ENCODE data around the gene ABCC1. TPM values are rescaled to one million over a fixed set of nuclear protein-coding genes. Genes with fewer than 3 reads are reported as not detected.
A peak's percentile ranks its signal among the peaks of the same experiment; 100 is the strongest.
"Not testable (repeated sequence)": the region's sequence is repeated elsewhere in the genome, so short reads cannot be mapped to it uniquely, and the experiment has no call there.

The ABCC1 gene
- total RNA-seq, 4 donors from 2014 or later = 19.3 to 43.7 (median 26.2) TPM

DNA sequence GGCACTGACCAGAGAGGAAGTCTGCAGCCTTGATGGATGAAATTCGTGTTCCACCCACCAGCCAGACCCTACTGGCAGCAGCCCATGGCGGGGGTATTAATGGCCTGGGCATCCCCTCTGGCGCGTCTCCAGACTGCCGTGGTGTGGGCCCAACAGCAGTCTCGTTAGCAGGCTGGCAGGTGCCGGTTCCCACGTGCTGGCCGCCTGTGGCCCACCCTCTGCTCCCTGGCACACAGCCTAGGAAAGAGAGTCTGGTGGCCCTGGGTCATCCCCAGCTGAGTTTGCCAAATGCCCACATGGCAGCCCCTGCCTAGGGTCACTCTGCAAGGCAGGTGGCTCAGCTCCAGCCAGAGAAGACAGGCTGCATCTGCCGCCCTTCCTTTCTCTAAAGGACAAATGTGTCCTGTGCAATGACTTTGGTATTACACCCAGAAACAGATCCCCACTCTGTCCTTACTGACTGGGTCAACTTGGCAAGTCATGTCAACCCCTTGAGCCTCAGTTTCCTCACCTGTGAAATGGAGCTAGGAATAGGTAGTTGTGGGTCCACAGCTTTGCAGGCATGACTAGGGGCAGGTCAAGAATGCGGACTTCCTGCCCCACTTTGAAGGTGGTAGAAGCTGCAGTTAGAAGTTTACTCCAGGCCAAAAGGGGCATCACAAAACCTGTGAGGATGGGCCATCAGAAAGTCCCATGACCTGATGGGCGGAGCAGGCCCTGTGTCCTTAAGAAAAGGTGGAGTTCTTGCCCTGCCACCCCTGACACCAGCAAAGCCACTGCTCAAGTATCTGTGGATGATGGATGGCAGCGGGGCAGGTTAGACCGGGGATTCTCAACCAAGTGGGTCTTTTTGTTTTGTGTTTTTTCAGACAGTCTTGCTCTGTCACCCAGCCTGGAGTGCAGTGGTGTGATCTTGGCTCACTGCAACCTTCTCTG lies 197.2 kb downstream of the ABCC1 start:
- in situ Hi-C loops (cut with MboI; ENCODE audit: low sequenced_read_pairs in 4 of 4) = no loop called here
- TF ChIP-seq, protein P1, sequence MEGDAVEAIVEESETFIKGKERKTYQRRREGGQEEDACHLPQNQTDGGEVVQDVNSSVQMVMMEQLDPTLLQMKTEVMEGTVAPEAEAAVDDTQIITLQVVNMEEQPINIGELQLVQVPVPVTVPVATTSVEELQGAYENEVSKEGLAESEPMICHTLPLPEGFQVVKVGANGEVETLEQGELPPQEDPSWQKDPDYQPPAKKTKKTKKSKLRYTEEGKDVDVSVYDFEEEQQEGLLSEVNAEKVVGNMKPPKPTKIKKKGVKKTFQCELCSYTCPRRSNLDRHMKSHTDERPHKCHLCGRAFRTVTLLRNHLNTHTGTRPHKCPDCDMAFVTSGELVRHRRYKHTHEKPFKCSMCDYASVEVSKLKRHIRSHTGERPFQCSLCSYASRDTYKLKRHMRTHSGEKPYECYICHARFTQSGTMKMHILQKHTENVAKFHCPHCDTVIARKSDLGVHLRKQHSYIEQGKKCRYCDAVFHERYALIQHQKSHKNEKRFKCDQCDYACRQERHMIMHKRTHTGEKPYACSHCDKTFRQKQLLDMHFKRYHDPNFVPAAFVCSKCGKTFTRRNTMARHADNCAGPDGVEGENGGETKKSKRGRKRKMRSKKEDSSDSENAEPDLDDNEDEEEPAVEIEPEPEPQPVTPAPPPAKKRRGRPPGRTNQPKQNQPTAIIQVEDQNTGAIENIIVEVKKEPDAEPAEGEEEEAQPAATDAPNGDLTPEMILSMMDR (IDR thresholded peaks at IDR 0.05 in 4 of 5, conservative IDR thresholded peaks at IDR 0.05 in 1 of 5) = no peak
- TF ChIP-seq POLR2A (IDR thresholded peaks at IDR 0.05) = no peak
- DNase-seq (no peak), ATAC-seq (no peak)
- Histone ChIP-seq H3K9me3 (no peaks in the 10 kb centered on the region), H3K4me1 (peaks cover 0 to 19% of the 10 kb centered on the region in 2 donors), H3K27me3 (no peaks in the 10 kb centered on the region), H3K27ac (no peak overlapping the region), H3K4me3 (no peak overlapping the region), H3K36me3 (peaks cover 0 to 10% of the 10 kb centered on the region in 2 donors)
- intact Hi-C loops (cut with DNase I; ENCODE audit: low total_unique reads) = no loop called here

DNA sequence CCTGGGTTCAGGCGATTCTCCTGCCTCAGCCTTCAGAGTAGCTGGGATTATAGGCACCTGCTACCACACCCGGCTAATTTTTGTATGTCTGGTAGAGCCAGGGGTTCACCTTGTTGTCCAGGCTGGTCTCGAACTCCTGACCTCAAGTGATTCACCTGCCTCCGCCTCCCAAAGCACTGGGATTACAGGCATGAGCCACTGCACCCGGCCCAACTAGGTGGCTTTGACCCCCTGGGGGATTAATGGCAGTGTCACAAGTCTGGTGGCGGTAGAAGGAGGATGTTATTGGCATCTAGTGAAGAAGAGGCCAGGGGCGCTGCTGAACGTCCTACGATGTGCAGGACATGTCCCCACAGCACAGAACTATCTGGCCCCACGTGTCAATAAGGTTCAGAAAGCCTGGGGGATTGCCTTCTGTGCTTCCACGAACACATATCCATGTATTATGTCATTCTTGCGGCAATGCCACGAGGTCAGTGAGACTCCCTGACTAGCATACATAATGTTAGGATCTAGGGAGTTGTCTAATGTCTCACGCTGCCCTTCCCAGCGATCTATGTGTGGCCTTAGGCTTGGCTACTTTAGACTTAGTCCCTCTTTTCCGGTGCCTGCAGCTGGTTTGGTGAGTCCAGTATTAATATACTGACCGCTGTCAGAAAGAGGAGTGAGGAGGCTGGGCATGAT lies 198.0 kb downstream of the ABCC1 start:
- H3K9me3 ChIP-seq = no peaks in the 10 kb centered on the region

DNA sequence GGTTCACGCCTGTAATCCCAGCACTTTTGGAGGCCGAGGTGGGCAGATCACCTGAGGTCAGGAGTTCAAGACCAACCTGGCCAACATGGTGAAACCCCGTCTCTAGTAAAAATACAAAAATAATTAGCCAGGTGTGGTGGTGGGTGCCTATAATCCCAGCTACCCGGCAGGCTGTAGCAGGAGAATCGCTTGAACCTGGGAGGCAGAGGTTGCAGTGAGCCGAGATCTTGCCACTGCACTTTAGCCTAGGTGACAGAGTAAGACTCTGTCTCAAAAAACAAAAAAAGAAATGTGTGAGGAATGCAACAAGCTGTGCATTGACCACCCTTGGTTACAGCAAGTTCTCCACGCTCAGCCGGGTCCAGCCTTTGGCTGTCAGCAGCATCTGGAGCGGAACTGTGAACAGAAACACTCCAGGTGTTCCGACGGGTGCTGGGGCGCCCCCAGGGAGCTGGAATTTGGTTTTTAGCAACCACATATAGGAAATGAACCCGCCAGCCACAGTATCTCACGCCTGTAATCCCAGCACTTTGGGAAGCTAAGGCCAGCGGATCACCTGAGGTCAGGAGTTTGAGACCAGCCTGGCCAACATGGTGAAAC lies 198.7 kb downstream of the ABCC1 start:
- H3K36me3 ChIP-seq; in situ Hi-C loops (cut with MboI; ENCODE audit: low sequenced_read_pairs in 4 of 4); DNase-seq; ATAC-seq; H3K9me3 ChIP-seq; H3K27me3 ChIP-seq; H3K4me3 ChIP-seq; intact Hi-C loops (cut with DNase I; ENCODE audit: low total_unique reads); H3K27ac ChIP-seq: not testable (repeated sequence)
- H3K4me1 ChIP-seq = peaks cover 0 to 19% of the 10 kb centered on the region in 2 donors

More for the DNA sequence above, 198.0 kb downstream of the ABCC1 start:
- H3K27ac ChIP-seq = no peak overlapping the region
- DNase-seq = no peak
- no peaks in the 10 kb centered on the region for H3K27me3 ChIP-seq
- TF ChIP-seq, protein P1 (IDR thresholded peaks at IDR 0.05 in 4 of 5, conservative IDR thresholded peaks at IDR 0.05 in 1 of 5) = no peak
- TF ChIP-seq POLR2A (IDR thresholded peaks at IDR 0.05) = no peak
- H3K36me3 ChIP-seq = peaks cover 0 to 2% of the 10 kb centered on the region in 2 donors
- no peak for ATAC-seq
- H3K4me3 ChIP-seq = no peak overlapping the region
- intact Hi-C loops (cut with DNase I; ENCODE audit: low total_unique reads) (no loop called here), in situ Hi-C loops (cut with MboI; ENCODE audit: low sequenced_read_pairs in 4 of 4) (no loop called here)
- peaks cover 0 to 19% of the 10 kb centered on the region in 2 donors for H3K4me1 ChIP-seq

DNA sequence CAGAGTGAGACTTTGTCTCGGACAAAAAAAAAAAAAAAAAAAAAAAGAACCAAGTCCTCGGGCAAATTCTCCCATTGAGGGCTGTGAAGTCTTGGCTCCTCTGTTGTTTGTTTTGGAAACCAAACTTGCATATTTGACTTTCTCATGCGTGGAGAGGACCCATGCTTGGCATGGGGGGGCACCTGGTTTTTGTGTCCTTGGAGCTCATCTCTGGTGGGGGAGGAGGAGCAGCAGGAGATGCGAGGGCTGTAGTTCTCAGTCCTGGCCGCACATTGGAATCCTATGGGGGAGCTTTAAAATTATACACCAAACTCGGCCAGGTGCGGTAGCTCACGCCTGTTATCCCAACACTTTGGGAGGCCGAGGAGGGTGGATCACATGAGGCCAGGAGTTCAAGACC lies 199.3 kb downstream of the ABCC1 start:
- DNase-seq (no peak), ATAC-seq (no peak)
- intact Hi-C loops (cut with DNase I; ENCODE audit: low total_unique reads) = no loop called here
- Histone ChIP-seq H3K27me3 (no peaks in the 10 kb centered on the region), H3K4me1 (peaks cover 0 to 19% of the 10 kb centered on the region in 2 donors), H3K27ac (no peak overlapping the region), H3K36me3 (no peaks in the 10 kb centered on the region), H3K4me3 (no peak overlapping the region), H3K9me3 (no peaks in the 10 kb centered on the region)
- in situ Hi-C loops (cut with MboI; ENCODE audit: low sequenced_read_pairs in 4 of 4) = no loop called here
- TF ChIP-seq, protein P1 (IDR thresholded peaks at IDR 0.05 in 4 of 5, conservative IDR thresholded peaks at IDR 0.05 in 1 of 5) = no peak
- TF ChIP-seq POLR2A (IDR thresholded peaks at IDR 0.05) = no peak

DNA sequence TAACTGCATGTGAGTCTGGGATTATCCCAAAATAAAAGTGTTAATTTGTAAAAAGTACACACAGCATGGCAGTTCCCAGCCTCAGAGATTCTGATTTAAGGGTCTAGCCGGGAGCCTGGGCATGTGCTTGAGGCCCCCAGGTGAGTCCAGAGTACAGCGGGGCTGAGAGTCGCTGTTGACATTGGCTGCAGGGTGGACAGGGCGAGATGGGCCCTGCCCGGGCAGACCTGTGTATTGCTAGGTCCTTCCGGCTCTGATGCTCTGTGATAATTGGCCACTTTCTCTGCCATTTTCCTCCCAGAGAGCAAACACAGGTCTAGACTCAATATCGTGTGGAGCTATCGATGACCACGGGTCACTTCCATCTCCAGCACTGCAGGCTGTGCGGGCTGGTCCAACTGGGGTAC lies 200.3 kb downstream of the ABCC1 start:
- DNase-seq (no peak), ATAC-seq (peak in 1 of 2 donors; percentile 4)
- peaks cover 0 to 13% of the 10 kb centered on the region in 2 donors for H3K4me1 ChIP-seq
- H3K9me3 ChIP-seq = no peaks in the 10 kb centered on the region
- no peaks in the 10 kb centered on the region for H3K36me3 ChIP-seq
- in situ Hi-C loops (cut with MboI; ENCODE audit: low sequenced_read_pairs in 4 of 4) = no loop called here
- H3K4me3 ChIP-seq = no peak overlapping the region
- TF ChIP-seq, protein P1 (IDR thresholded peaks at IDR 0.05 in 4 of 5, conservative IDR thresholded peaks at IDR 0.05 in 1 of 5) = no peak
- TF ChIP-seq POLR2A (IDR thresholded peaks at IDR 0.05) = no peak
- intact Hi-C loops (cut with DNase I; ENCODE audit: low total_unique reads) = no loop called here
- H3K27me3 ChIP-seq = no peaks in the 10 kb centered on the region
- peak overlapping the region in 2 of 4 donors; percentile 23 to 62 for H3K27ac ChIP-seq
